Measurements from ENCODE around the gene ZYX.
"Not testable (repeated sequence)": the region's sequence is repeated elsewhere in the genome, so short reads cannot be mapped to it uniquely, and the experiment has no call there.

ZYX gene

DNA sequence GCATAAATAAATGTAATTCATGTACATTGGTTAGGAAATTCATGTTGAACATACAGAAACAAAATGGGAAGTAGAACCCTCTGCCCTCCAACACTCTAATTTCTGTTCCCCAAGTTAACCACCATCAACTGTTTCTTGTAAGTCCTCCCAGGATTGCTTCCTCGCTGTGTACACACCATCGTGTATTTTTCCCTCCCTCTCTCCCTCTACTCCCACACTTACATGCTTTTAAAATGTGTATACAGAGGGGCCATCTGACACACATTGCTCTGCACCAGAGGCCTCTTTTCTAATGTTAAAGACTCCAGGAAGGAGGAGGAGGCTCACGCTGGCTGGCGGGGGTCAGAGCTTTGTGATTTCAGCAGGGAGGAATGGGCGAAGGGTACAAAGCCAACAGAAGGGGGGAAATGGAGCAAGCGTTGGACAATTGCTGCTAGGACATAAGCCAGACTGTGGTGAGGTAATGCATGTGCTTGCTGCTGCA, 29.4 kb downstream of the ZYX start:
- TF ChIP-seq, protein P1, sequence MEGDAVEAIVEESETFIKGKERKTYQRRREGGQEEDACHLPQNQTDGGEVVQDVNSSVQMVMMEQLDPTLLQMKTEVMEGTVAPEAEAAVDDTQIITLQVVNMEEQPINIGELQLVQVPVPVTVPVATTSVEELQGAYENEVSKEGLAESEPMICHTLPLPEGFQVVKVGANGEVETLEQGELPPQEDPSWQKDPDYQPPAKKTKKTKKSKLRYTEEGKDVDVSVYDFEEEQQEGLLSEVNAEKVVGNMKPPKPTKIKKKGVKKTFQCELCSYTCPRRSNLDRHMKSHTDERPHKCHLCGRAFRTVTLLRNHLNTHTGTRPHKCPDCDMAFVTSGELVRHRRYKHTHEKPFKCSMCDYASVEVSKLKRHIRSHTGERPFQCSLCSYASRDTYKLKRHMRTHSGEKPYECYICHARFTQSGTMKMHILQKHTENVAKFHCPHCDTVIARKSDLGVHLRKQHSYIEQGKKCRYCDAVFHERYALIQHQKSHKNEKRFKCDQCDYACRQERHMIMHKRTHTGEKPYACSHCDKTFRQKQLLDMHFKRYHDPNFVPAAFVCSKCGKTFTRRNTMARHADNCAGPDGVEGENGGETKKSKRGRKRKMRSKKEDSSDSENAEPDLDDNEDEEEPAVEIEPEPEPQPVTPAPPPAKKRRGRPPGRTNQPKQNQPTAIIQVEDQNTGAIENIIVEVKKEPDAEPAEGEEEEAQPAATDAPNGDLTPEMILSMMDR (IDR thresholded peaks at IDR 0.05; ENCODE audit: extremely low read depth, insufficient read depth, missing control alignments): no peak
- DNase-seq (ENCODE audit: low spot score): no peak
- in situ Hi-C loops (cut with MboI; ENCODE audit: low pct_unique_long_range_greater_than_20kb, low sequenced_read_pairs, unreplicated experiment): loop anchor here (25.0 kb wide), 1 partner anchor 173 kb away; no protein-coding TSS in a partner anchor

DNA sequence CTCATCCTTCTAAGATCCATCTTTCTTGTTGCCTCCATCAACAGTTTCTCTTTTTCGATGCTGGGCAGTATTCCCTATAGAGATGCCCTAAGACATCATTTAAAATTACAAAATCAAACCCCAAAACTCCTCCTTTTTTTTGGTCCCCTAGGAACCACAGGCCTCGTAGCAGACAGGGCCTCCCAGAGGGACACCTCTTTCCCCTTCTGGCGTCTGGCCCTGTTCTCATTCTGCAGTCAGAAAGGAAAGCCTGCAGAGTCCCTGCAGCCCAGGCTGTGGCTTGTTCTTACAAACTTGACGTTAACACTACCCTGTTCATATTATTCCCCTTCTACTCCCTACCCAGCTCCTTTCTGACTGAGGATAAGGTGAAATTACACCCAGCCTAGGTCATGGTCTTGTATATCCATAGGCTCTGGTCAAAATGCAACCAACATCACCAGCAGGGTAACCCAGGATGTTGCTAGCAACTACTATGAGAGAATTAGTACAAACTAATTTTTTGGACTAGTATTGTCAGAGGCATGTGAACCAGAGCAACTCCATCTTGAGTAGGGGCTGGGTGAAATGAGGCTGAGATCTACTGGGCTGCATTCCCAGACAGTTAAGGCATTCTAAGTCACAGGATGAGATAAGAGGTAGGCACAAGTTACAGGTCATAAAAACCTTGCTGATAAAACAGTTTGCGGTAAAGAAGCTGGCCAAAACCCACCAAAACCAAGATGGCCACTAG, 31.0 kb downstream of the ZYX start:
- TF ChIP-seq, protein P1 (IDR thresholded peaks at IDR 0.05; ENCODE audit: extremely low read depth, insufficient read depth, missing control alignments): no peak
- in situ Hi-C loops (cut with MboI; ENCODE audit: low pct_unique_long_range_greater_than_20kb, low sequenced_read_pairs, unreplicated experiment): loop anchor here (25.0 kb wide), 1 partner anchor 175 kb away; no protein-coding TSS in a partner anchor
- DNase-seq (ENCODE audit: low spot score): no peak

DNA sequence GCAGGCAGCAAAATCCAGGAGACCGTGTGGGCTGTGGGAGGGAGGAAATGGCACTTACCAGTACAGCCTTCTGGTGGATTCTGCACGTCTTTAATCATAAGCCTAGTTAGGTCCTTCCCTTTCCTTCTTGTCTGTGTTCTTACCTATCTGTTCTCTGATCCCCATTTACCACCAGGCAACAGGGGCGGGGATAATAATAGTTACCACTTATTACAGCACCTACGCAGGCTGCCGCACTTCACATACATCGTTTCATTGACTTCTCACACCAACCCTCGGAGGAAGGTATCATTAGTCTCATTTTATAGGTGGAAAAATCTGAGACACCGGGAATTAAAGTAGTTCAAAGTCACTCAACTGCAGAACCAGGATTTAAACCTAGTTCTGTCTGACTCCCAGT, 32.0 kb downstream of the ZYX start:
- TF ChIP-seq, protein P1 (IDR thresholded peaks at IDR 0.05; ENCODE audit: extremely low read depth, insufficient read depth, missing control alignments): no peak
- in situ Hi-C loops (cut with MboI; ENCODE audit: low pct_unique_long_range_greater_than_20kb, low sequenced_read_pairs, unreplicated experiment): loop anchor here (25.0 kb wide), 1 partner anchor 176 kb away; no protein-coding TSS in a partner anchor
- DNase-seq (ENCODE audit: low spot score): no peak

DNA sequence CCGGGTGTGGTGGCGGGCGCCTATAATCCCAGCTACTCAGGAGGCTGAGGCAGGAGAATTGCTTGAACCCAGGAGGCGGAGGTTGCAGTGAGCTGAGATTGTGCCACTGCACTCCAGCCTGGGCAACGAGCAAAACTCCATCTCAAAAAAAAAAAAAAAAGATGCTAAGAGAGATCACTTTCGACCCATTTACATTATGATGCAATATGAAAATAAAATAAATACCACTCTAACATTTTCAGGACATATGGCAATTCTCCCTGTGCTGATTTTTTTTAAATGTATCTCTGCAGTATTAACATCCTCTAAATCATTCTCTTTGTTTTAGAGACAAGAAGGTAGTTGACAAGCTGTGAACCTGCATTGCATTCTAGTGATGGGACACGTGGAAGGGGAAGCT, 34.1 kb downstream of the ZYX start:
- in situ Hi-C loops (cut with MboI; ENCODE audit: low pct_unique_long_range_greater_than_20kb, low sequenced_read_pairs, unreplicated experiment): loop anchor here (25.0 kb wide), 1 partner anchor 178 kb away; no protein-coding TSS in a partner anchor
- not testable (repeated sequence) for DNase-seq (ENCODE audit: low spot score)

DNA sequence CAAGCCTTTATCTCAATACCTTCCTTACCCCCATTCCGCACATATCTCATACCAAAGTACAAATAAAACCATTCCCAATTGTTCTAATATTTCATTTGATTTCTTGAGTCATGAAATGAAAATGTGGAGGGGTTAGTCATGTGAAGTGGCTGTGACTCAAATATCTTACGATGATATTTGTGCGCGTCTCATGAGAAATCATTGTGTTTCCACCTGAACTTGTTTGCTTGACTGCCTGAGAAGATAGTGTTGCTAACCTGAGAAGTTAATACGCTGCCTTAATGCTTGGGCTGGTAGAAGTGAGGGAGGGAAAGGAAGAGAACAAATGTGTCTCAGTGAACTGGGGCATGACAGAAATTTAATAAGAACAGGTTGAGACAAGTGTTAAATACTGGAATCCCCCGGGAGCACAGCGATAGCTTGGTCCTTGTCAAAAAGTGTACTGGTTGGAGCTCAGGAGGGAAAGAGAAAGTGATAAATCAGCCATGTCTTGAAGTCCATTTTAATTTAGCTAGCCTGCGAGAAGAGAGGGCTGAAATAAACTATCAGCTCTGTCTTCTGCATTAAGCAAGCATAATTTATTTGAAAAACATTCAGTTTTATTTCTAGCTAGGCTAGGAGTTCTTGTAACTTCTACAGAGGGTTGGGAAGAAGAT, 34.7 kb downstream of the ZYX start:
- DNase-seq (ENCODE audit: low spot score): no peak
- TF ChIP-seq, protein P1 (IDR thresholded peaks at IDR 0.05; ENCODE audit: extremely low read depth, insufficient read depth, missing control alignments): no peak
- in situ Hi-C loops (cut with MboI; ENCODE audit: low pct_unique_long_range_greater_than_20kb, low sequenced_read_pairs, unreplicated experiment): loop anchor here (25.0 kb wide), 1 partner anchor 179 kb away; no protein-coding TSS in a partner anchor

DNA sequence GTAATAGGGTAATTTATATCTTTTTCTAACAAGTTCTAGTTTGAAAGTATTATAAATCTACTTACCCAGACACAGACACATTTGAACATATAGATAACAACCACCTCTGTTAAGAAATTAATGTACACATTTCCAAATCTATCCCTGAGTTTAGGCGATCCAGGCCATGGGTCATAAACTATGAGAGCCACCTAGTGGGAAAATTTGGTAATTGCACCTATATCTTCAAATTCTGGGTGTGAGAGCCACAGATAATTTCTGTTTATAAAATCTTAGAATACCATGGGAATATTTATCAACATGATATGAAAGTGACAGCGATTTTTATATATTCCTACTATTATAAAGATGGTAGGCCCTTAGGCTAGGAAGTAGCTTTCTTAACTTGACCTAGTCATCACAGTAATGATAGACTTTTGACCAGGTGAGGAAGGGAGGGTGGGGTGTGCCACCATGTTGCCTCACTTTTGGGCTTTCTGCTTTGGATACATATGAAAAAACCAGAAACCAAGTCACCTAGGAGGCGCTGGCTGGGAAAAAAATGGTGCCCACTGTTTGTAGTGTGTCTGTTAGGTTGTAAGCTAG, 35.5 kb downstream of the ZYX start:
- TF ChIP-seq, protein P1 (IDR thresholded peaks at IDR 0.05; ENCODE audit: extremely low read depth, insufficient read depth, missing control alignments): peak; percentile 63
- peak; percentile 80 for DNase-seq (ENCODE audit: low spot score)
- in situ Hi-C loops (cut with MboI; ENCODE audit: low pct_unique_long_range_greater_than_20kb, low sequenced_read_pairs, unreplicated experiment): loop anchor here (25.0 kb wide), 1 partner anchor 179 kb away; no protein-coding TSS in a partner anchor

All from GM13977 (cell line).